Measurements from ENCODE around the gene MYL4.

Gene MYL4

DNA sequence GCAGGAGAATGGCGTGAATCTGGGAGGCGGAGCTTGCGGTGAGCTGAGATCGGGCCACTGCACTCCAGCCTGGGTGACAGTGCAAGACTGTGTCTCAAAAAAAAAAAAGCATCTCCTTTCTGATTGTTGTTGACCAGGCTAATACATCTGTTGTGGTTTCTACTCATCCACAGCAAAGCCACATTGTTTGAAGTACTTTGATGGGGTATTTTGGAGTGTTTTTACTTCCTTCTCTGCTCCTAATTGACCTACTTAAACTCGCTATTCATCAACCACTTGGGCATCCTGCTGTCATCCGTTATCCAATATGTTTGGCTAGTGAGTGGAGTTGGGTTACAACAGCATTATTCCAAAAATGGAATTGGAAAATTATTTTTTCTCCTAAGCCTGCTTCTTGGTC is 16.6 kb upstream of the MYL4 start:
- H3K27me3 ChIP-seq (ENCODE audit: control insufficient read depth in 2 of 2, insufficient read depth in 2 of 2, low read length in 2 of 2): no peaks in the 10 kb centered on the region
- H3K4me1 ChIP-seq (ENCODE audit: control insufficient read depth in 2 of 2, insufficient read depth in 2 of 2, low read length in 2 of 2): peaks cover 9 to 10% of the 10 kb centered on the region in 2 donors
- no peak overlapping the region for H3K4me3 ChIP-seq (ENCODE audit: low read length in 2 of 2)
- H3K9me3 ChIP-seq (ENCODE audit: control insufficient read depth in 2 of 2, low read length in 2 of 2): no peaks in the 10 kb centered on the region
- no peak overlapping the region for H3K27ac ChIP-seq (ENCODE audit: low read depth in 2 of 2, low read length in 2 of 2)
- H3K9ac ChIP-seq (ENCODE audit: low read depth in 1 of 2, low read length in 2 of 2): no peak overlapping the region
- H3K36me3 ChIP-seq (ENCODE audit: control insufficient read depth in 2 of 2, insufficient read depth in 2 of 2, low read length in 2 of 2): no peaks in the 10 kb centered on the region

DNA sequence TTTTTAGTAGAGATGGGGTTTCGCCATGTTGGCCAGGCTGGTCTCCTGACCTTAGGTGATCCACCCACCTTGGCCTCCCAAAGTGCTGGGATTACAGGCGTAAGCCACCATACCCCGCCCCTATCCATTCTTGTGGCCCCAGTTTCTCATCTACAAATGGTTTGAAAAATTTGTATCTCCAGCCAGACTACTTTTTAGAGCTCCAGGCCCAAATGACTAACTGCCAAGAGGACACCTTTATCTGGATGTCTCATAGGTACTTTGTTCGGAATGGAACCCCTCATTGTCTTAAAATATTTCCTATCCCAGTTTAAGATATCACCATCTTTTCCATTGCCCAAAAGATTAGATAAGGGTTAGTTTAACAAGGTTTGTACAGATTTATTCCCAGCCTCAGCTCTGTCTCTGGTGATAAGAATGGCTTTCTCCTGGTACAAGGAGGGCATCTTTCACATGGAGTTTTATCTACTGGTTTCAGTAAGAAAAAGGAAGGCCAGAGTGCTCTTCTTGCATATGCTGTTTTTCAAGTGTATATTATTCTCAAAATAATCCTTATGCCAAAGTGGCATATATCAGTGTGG is 15.1 kb upstream of the MYL4 start:
- Histone ChIP-seq H3K4me1 (ENCODE audit: control insufficient read depth in 2 of 2, insufficient read depth in 2 of 2, low read length in 2 of 2) (peaks cover 0 to 5% of the 10 kb centered on the region in 2 donors), H3K27ac (ENCODE audit: low read depth in 2 of 2, low read length in 2 of 2) (no peak overlapping the region), H3K4me3 (ENCODE audit: low read length in 2 of 2) (no peak overlapping the region), H3K9me3 (ENCODE audit: control insufficient read depth in 2 of 2, low read length in 2 of 2) (no peaks in the 10 kb centered on the region), H3K36me3 (ENCODE audit: control insufficient read depth in 2 of 2, insufficient read depth in 2 of 2, low read length in 2 of 2) (no peaks in the 10 kb centered on the region), H3K9ac (ENCODE audit: low read depth in 1 of 2, low read length in 2 of 2) (no peak overlapping the region), H3K27me3 (ENCODE audit: control insufficient read depth in 2 of 2, insufficient read depth in 2 of 2, low read length in 2 of 2) (no peaks in the 10 kb centered on the region)

DNA sequence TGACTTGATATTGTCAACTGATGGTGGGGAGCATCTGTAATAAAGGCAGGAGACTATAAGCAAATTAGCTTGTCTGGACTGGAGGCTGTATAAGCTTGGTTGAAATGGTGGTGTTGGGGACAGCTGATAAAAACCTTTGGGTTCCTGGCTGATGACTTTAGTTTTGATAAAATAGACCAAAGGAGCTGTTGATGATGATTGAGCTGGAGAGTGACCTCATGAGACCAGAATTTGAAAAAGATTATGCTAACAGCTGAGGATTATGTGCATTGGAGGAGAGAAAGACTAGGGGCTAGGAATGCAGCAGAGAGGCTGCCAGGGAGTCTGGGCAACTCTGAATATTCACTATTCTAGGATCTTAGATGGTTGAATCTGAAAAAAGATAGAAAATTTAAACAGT is 11.3 kb upstream of the MYL4 start:
- Histone ChIP-seq H3K9me3 (ENCODE audit: control insufficient read depth in 2 of 2, low read length in 2 of 2) (no peaks in the 10 kb centered on the region), H3K27ac (ENCODE audit: low read depth in 2 of 2, low read length in 2 of 2) (no peak overlapping the region), H3K27me3 (ENCODE audit: control insufficient read depth in 2 of 2, insufficient read depth in 2 of 2, low read length in 2 of 2) (no peaks in the 10 kb centered on the region), H3K9ac (ENCODE audit: low read depth in 1 of 2, low read length in 2 of 2) (no peak overlapping the region), H3K36me3 (ENCODE audit: control insufficient read depth in 2 of 2, insufficient read depth in 2 of 2, low read length in 2 of 2) (no peaks in the 10 kb centered on the region), H3K4me3 (ENCODE audit: low read length in 2 of 2) (no peak overlapping the region), H3K4me1 (ENCODE audit: control insufficient read depth in 2 of 2, insufficient read depth in 2 of 2, low read length in 2 of 2) (peaks cover 6 to 8% of the 10 kb centered on the region in 2 donors)

DNA sequence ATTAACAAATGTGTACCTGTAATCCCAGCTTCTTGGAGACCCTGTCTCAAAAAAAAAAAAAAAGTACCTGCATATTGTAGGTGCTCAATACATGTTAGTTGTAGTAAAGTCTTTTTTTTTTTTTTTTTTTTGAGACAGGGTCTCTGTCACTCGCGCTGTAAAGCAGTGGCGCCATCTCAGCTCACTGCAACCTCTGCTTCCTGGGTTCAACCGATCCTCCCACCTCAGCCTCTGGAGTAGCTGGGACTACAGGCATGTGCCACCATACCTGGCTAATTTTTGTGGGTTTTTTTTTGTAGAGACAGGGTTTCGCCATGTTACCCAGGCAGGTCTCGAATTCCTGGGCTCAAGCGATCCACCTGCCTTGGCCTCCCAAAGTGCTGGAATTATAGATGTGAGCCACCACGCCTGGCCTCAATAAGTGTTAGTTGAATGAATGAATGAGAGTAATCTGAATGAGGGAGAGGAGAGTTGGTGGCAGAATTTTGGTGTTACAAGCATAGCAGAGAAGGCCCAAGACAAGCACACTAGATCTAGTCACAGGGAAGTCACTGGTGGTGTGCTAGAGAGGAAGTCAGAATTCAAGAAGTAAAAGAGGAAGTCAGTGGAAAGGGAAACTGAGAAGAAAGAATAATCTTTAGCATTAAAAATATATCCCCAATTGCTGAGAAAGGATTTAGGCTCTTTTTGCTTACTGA is 9.4 kb upstream of the MYL4 start:
- Histone ChIP-seq H3K4me1 (ENCODE audit: control insufficient read depth in 2 of 2, insufficient read depth in 2 of 2, low read length in 2 of 2) (peaks cover 8 to 11% of the 10 kb centered on the region in 2 donors), H3K9ac (ENCODE audit: low read depth in 1 of 2, low read length in 2 of 2) (no peak overlapping the region), H3K27ac (ENCODE audit: low read depth in 2 of 2, low read length in 2 of 2) (peak overlapping the region in 1 of 2 donors; percentile 52), H3K9me3 (ENCODE audit: control insufficient read depth in 2 of 2, low read length in 2 of 2) (no peaks in the 10 kb centered on the region), H3K27me3 (ENCODE audit: control insufficient read depth in 2 of 2, insufficient read depth in 2 of 2, low read length in 2 of 2) (no peaks in the 10 kb centered on the region), H3K36me3 (ENCODE audit: control insufficient read depth in 2 of 2, insufficient read depth in 2 of 2, low read length in 2 of 2) (no peaks in the 10 kb centered on the region), H3K4me3 (ENCODE audit: low read length in 2 of 2) (peak overlapping the region in 1 of 2 donors; percentile 10)

DNA sequence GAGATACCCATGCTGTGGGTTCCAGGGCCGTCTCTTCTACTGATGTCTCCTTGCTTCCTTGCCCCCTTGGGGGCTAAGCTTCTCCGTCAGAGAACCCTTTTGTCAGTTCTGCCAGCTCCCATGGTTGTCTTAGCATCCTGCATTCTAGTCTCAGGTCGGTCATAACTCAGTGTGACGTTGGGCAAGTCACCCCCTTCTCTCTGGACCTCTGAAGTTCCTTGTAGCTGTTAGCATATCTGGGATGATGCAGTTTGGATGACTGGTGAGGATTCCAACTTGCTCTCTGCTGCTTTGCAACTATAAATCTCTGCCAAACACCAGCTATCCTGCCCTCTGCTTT is 8.9 kb upstream of the MYL4 start:
- peak overlapping the region in 1 of 2 donors; percentile 52 for H3K27ac ChIP-seq (ENCODE audit: low read depth in 2 of 2, low read length in 2 of 2)
- peak overlapping the region in 1 of 2 donors; percentile 10 for H3K4me3 ChIP-seq (ENCODE audit: low read length in 2 of 2)
- no peaks in the 10 kb centered on the region for H3K9me3 ChIP-seq (ENCODE audit: control insufficient read depth in 2 of 2, low read length in 2 of 2)
- H3K4me1 ChIP-seq (ENCODE audit: control insufficient read depth in 2 of 2, insufficient read depth in 2 of 2, low read length in 2 of 2): peaks cover 12 to 15% of the 10 kb centered on the region in 2 donors
- no peak overlapping the region for H3K9ac ChIP-seq (ENCODE audit: low read depth in 1 of 2, low read length in 2 of 2)
- no peaks in the 10 kb centered on the region for H3K27me3 ChIP-seq (ENCODE audit: control insufficient read depth in 2 of 2, insufficient read depth in 2 of 2, low read length in 2 of 2)
- H3K36me3 ChIP-seq (ENCODE audit: control insufficient read depth in 2 of 2, insufficient read depth in 2 of 2, low read length in 2 of 2): no peaks in the 10 kb centered on the region

DNA sequence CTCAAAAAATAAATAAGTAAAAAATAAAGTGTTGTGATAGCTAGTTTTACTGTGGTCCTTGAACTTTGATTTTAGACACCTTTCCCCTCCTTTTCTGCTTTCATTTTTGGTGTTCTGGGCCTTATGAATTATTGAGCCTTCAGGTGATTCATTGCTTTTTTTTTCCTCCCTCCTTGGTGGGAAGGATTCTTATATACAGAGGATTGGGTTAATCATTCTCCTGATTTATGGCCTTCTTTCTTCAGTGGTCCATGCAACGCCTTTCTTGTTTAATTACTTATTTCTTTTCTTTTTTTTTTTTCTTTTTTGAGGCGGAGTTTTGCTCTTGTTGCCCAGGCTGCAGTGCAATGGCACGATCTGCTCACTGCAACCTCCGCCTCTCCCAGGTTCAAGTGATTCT is 8.0 kb upstream of the MYL4 start:
- Histone ChIP-seq H3K9ac (ENCODE audit: low read depth in 1 of 2, low read length in 2 of 2) (no peak overlapping the region), H3K36me3 (ENCODE audit: control insufficient read depth in 2 of 2, insufficient read depth in 2 of 2, low read length in 2 of 2) (no peaks in the 10 kb centered on the region), H3K27ac (ENCODE audit: low read depth in 2 of 2, low read length in 2 of 2) (no peak overlapping the region), H3K27me3 (ENCODE audit: control insufficient read depth in 2 of 2, insufficient read depth in 2 of 2, low read length in 2 of 2) (no peaks in the 10 kb centered on the region), H3K4me1 (ENCODE audit: control insufficient read depth in 2 of 2, insufficient read depth in 2 of 2, low read length in 2 of 2) (peaks cover 21 to 22% of the 10 kb centered on the region in 2 donors), H3K4me3 (ENCODE audit: low read length in 2 of 2) (no peak overlapping the region), H3K9me3 (ENCODE audit: control insufficient read depth in 2 of 2, low read length in 2 of 2) (no peaks in the 10 kb centered on the region)

DNA sequence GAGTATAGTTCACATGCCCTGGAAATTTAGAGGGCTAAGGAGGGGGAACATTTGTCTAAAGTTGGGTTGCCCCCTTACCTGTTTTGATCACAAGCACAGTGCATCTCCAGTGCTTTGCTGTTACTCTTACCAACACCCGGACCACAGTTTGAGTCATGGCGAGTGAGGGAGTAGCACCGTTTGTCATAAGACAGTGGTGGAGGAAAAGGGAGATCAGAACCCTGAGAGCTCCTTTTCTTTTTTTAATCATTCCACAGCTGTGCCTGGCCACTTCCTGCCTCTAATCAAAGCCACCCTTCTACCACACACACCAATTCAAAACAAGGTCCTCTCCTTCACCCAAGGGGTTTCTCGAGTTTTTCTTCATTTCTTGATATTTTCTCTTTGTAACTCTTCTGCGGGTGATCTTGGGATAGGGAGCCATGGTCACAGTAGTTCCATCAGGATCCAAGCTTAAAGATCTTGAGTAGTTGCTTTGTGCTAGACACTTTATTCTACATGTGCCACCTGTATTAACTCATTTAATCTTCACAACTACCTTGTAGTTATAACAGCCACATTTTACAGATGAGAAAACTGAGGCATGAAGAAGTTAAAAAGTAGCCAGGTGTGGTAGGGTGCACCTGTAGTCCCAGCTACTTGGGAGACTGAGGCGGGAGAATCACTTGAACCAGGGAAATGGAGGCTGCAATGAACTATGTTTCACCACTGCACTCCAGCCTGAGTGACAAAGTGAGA is 5.0 kb upstream of the MYL4 start:
- Histone ChIP-seq H3K9ac (ENCODE audit: low read depth in 1 of 2, low read length in 2 of 2) (peak overlapping the region in 1 of 2 donors; percentile 0), H3K4me3 (ENCODE audit: low read length in 2 of 2) (no peak overlapping the region), H3K36me3 (ENCODE audit: control insufficient read depth in 2 of 2, insufficient read depth in 2 of 2, low read length in 2 of 2) (no peaks in the 10 kb centered on the region), H3K27ac (ENCODE audit: low read depth in 2 of 2, low read length in 2 of 2) (peak overlapping the region; percentile 73 to 84), H3K27me3 (ENCODE audit: control insufficient read depth in 2 of 2, insufficient read depth in 2 of 2, low read length in 2 of 2) (no peaks in the 10 kb centered on the region), H3K4me1 (ENCODE audit: control insufficient read depth in 2 of 2, insufficient read depth in 2 of 2, low read length in 2 of 2) (peaks cover 22 to 30% of the 10 kb centered on the region in 2 donors), H3K9me3 (ENCODE audit: control insufficient read depth in 2 of 2, low read length in 2 of 2) (no peaks in the 10 kb centered on the region)

DNA sequence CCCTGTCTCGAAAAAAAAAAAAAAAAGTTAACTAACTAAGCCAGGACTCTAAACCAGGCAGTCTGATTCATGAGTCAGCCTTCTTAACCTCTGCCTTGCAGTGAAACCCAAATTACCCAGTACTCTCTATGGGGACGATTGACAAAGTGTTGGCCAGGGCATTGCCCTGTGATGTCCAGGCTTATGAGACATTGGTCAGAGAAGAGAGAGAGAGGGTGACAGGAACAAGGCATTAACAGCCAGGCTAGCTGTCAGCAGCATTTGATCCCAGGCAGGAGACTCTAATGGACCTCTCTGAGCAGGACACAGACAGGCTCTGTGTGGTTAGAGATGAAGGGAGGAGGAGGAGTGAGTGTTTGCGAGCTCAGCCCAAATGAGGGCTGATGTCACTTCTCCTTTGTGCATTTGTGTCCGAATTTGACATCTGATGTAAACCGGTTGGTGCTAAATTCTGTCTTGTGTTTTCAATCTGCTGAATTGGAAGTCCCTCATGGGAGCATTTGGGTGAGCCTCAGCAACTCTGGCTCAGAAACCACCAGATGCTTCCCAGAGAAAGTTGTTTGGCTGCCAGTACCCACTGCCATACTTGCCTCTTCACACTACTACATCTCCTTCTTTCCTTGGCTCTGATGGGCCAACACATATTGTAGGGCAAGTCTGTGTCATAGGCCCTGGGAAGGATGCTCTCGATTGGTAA is 4.3 kb upstream of the MYL4 start:
- Histone ChIP-seq H3K27me3 (ENCODE audit: control insufficient read depth in 2 of 2, insufficient read depth in 2 of 2, low read length in 2 of 2) (no peaks in the 10 kb centered on the region), H3K36me3 (ENCODE audit: control insufficient read depth in 2 of 2, insufficient read depth in 2 of 2, low read length in 2 of 2) (no peaks in the 10 kb centered on the region), H3K4me3 (ENCODE audit: low read length in 2 of 2) (peak overlapping the region; percentile 6 to 45), H3K4me1 (ENCODE audit: control insufficient read depth in 2 of 2, insufficient read depth in 2 of 2, low read length in 2 of 2) (peaks cover 22 to 30% of the 10 kb centered on the region in 2 donors), H3K27ac (ENCODE audit: low read depth in 2 of 2, low read length in 2 of 2) (peak overlapping the region; percentile 73 to 84), H3K9me3 (ENCODE audit: control insufficient read depth in 2 of 2, low read length in 2 of 2) (no peaks in the 10 kb centered on the region), H3K9ac (ENCODE audit: low read depth in 1 of 2, low read length in 2 of 2) (peak overlapping the region; percentile 0 to 32)

DNA sequence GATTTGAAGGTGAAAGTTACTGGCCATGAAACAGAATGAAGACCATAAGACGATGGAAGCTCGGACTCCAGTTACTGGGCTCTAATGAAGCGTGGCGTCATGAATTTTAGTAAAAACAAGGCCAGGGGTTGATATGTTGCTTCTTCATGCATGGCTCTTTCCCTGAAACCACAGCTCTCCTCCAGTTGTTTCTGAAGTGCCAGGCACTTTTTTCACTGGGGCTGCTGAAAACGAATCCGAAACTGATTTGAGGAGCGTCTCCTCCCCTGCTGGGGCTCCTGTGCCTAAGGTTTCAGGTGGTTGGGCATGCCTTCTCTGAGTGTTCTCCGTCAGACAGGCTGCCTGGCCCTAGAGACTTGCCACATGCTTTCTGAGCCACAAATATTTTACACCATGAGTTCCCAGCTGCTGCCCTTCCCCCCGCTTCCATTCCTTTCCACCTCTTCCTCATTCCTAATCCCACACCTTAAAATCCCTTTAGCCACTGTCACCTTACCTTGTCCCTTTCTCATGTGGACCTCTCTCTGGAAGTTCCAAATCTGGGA is 3.7 kb upstream of the MYL4 start:
- Histone ChIP-seq H3K9ac (ENCODE audit: low read depth in 1 of 2, low read length in 2 of 2) (peak overlapping the region; percentile 0 to 32), H3K27me3 (ENCODE audit: control insufficient read depth in 2 of 2, insufficient read depth in 2 of 2, low read length in 2 of 2) (no peaks in the 10 kb centered on the region), H3K36me3 (ENCODE audit: control insufficient read depth in 2 of 2, insufficient read depth in 2 of 2, low read length in 2 of 2) (no peaks in the 10 kb centered on the region), H3K4me3 (ENCODE audit: low read length in 2 of 2) (peak overlapping the region; percentile 6 to 45), H3K9me3 (ENCODE audit: control insufficient read depth in 2 of 2, low read length in 2 of 2) (no peaks in the 10 kb centered on the region), H3K27ac (ENCODE audit: low read depth in 2 of 2, low read length in 2 of 2) (peak overlapping the region; percentile 73 to 84), H3K4me1 (ENCODE audit: control insufficient read depth in 2 of 2, insufficient read depth in 2 of 2, low read length in 2 of 2) (peaks cover 19 to 28% of the 10 kb centered on the region in 2 donors)
